Activated CD4-positive, alpha-beta T cell treated with anti-CD3 and anti-CD28 coated beads, Interleukin-2, amount 50 U/mL, for 24 hours (primary cell): Measurements from ENCODE around the gene TMEM143.
A peak's percentile ranks its signal among the peaks of the same experiment; 100 is the strongest.
"Not testable (repeated sequence)": the region's sequence is repeated elsewhere in the genome, so short reads cannot be mapped to it uniquely, and the experiment has no call there.

Source experiments
- DNase-seq, 2 donors: peaks; one replicate each; pipeline ENCODE4 v3.0.0-alpha.2; 2020; ENCODE audit warnings: low read depth in 1 of 2, low spot score in 1 of 2

Gene TMEM143

DNA sequence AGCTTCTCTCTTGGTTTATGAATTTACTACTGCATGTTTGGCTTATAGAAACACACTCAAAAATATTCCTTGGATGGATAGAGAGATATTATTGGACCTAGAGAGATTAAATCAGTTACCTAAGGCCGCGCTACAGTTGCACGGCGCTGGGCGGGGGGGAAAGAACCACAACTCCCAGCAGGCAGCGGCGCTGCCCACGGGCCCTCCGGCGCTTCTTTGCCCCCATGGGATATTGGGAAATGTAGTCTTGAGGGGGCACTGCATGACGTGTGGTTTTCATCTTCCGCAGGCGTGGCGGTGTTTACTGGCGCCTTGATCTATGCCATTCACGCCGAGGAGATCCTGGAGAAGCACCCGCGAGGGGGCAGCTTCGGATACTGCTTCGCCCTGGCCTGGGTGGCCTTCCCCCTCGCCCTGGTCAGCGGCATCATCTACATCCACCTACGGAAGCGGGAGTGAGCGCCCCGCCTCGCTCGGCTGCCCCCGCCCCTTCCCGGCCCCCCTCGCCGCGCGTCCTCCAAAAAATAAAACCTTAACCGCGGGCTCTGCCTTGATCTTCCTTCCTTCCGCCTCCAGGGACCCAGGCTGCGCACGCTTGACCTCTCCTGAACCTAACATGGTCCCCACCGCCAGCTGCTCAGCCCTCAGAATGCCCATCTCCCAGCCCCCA lies 33.6 kb downstream of the TMEM143 start:
- peak; percentile 58 to 76 for DNase-seq

DNA sequence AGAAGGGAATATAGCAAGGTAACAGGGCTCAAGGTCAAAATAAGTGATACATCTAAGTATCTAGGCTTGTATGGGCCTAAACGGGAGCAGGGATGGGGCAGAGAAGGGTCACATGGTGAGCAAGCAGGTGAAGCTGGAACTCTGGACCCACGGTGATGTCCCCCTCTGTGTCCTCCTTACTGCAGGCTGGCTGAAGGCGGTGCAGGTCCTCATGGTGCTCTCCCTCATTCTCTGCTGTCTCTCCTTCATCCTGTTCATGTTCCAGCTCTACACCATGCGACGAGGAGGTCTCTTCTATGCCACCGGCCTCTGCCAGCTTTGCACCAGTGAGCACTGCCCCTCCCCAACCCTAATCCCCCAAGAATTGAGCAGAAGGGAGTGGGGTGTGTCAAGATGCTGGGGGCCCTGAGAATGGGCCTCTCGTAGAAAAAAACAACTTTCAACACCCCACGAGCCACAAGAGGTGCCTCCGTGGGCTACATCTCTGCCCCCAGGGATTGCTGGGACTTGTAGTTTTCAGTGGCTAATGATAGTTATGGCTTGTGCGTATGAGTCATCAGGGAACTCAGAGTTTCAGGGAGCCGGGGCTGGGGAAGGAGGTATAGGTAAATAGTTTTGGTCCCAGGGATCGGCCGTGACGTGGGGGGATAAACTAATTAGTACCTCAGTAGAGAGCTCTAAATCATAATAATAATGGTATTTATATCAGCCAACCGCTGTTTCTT lies 34.4 kb downstream of the TMEM143 start:
- peak; percentile 11 to 37 for DNase-seq

DNA sequence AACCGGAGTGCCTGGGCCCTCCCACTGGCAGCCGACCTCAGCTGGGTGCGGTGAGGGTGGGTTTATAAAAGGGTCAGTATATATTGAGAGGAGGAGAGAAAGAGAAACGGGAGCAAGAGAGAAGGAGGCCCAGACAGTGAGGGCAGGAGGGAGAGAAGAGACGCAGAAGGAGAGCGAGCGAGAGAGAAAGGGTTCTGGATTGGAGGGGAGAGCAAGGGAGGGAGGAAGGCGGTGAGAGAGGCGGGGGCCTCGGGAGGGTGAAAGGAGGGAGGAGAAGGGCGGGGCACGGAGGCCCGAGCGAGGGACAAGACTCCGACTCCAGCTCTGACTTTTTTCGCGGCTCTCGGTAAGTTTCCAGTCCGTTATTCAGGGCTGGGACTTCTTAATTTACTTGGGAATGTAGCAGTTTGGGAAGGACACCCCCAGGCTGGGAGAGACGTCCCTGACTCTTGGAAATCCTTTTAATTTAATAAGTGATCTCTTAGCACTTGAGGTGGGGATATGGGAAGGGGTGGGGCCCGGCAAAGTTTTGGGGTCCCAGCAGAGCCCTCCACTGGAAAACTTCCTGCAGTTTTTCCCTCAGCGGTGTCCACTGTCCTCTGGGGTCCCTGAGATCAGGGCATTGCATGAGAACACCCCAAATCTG lies 38.4 kb downstream of the TMEM143 start, which contains the start of gene EMP3:
Gene EMP3, plus strand, starts transcription at position 288 of the 646 bp plus-strand sequence. CDS start 1,293 bp downstream, outside the sequence.
- DNase-seq: peak; percentile 56 to 80

GRCh38 chr19:48321622-48322591 lies 41.8 kb downstream of the TMEM143 start:
- peak; percentile 93 to 94 for DNase-seq

GRCh38 chr19:48321372-48321621 lies 42.4 kb downstream of the TMEM143 start:
- DNase-seq: peak; percentile 82 to 92

- DNase-seq: peak; percentile 57 to 71
Observed at GRCh38 chr19:48319647-48320541, 43.8 kb downstream of the TMEM143 start.

DNA sequence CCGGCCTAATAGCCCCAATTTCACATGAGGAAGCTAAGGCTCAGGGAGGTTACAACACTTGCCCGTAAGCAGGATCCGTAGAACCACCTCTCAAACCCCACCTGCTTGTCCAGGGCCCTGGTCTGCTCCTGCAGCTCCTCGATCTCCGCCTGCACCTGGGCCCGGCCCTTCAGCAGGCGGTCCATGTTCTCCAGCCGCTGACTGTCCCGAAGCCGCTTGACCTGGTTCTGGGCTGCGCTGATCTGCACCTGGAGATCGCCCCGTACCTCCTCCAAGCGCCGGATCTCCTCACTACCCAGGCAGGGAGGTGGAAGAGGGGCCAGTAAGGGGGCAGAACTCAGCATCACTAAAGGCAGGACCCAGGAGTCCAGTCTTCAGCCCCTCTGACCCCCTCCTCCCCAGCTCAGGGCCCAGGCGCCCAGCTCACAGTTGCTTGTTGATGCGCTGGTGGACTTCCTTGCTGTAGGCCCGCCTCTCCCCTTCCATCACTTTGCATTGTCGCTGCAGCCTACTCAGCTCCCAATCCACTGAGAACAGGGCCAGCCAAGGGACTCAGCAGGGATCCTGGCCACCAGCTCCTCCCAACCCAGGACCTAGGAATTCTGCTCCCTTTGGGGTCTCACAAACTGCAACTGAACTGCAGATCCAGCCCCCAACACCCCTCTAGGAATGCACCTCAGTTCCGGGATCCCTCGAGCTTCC lies 45.3 kb downstream of the TMEM143 start:
- no peak for DNase-seq

DNA sequence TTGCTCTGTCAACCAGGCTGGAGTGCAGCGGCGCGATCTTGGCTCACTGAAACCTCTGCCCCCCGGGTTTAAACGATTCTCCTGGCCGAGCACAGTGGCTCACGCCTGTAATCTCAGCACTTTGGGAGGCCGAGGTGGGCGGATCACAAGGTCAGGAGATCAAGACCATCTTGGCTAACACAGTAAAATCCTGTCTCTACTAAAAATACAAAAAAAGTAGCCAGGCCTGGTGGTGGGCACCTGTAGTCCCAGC lies 46.1 kb downstream of the TMEM143 start:
- not testable (repeated sequence) for DNase-seq

GRCh38 chr19:48315712-48316111 lies 48.0 kb downstream of the TMEM143 start:
- DNase-seq: no peak

DNA sequence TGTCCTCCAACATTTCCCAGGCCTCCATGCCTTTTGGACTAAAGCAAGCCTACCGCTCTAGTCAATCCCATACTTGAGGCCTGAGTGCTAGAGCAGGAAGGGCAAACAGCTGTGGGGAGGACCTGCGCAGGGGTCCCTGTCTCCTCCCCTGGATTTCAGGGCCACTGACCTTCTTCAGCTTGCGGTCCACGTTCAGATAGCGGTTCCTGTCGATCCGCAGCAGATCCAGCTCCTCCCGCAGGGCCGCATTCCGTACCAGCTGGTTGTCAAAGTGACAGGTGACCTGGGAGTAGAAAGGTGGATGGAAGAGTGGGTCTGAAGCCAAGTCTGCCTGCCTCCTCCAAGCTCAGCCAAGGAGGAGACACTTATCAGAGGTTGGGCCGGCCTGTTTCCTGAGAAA lies 52.4 kb downstream of the TMEM143 start:
- DNase-seq: no peak

- no peak for DNase-seq
Observed at GRCh38 chr19:48310227-48310626, 53.5 kb downstream of the TMEM143 start.

DNA sequence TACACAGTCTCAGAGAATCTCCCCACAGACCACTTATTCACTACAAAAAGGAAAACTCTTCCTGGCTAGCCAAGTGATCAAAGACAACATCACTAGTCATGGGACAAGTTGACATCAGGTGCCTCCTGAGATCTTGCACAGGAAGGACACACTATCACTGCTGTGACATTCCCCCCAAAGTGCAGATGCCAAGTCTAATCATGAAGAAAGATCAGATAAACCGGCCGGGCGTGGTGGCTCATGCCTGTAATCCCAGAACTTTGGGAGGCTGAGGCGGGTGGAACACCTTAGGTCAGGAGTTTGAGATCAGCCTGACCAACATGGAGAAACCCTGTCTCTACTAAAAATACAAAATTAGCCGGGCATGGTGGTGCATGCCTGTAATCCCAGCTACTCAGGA lies 54.0 kb downstream of the TMEM143 start:
- DNase-seq: not testable (repeated sequence)

GRCh38 chr19:48308631-48309586 lies 54.8 kb downstream of the TMEM143 start:
- DNase-seq: no peak

GRCh38 chr19:48303866-48304265 lies 59.9 kb downstream of the TMEM143 start:
- DNase-seq: no peak

DNA sequence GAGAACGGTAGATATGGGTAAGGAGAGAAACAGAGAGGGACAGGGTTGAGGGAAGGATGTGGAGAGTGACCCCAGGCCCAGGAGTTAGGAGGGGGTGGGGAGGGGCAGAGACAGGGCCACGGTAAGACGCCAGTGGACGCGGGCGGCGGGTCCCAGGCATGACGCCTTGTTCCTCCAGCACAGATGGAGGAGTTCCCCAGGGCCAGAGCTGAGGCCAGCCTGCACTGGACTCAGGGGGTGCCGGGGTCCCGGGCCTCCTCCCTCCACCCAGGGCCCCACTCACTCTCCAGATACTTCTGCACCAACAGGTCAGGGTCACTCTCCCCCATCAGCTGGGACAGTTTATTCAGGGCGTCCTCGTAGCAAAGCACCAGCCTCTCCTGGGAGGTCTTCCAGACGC lies 60.4 kb downstream of the TMEM143 start:
- no peak for DNase-seq

GRCh38 chr19:48302600-48302959 lies 61.2 kb downstream of the TMEM143 start:
- no peak for DNase-seq

DNA sequence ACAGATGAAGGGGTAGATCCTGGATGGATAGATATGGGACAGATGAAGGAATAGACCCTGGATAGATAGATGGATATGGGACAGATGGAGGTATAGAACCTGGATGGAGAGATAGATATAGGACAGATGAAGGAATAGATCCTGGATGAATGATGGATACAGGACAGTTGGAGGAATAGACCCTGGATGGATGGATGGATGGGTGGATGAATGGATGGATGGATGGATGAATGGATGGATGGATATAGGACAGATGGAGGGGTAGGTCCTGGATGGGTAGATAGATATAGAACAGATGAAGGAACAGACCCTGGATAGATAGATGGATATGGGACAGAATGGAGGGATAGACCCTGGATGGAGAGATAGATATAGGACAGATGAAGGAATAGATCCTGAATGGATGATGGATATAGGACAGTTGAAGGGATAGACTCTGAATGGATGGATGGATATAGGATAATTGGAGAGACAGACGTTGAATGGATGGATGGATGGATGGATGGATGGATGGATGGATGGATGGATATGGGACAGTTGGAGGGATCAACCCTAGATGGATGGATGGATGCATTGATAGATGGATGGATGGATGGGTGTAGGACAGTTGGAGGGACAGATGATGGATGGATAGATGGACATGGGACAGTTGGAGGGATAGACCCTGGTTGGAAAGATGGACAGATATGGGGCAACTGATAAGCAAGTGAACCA lies 61.7 kb downstream of the TMEM143 start:
- DNase-seq: no peak

- no peak for DNase-seq
Observed at GRCh38 chr19:48297975-48298374, 65.8 kb downstream of the TMEM143 start.
